ENCODE results near the gene ZNF92.
A peak's percentile ranks its signal among the peaks of the same experiment; 100 is the strongest.
"Not testable (repeated sequence)": the region's sequence is repeated elsewhere in the genome, so short reads cannot be mapped to it uniquely, and the experiment has no call there.

ZNF92 gene

DNA sequence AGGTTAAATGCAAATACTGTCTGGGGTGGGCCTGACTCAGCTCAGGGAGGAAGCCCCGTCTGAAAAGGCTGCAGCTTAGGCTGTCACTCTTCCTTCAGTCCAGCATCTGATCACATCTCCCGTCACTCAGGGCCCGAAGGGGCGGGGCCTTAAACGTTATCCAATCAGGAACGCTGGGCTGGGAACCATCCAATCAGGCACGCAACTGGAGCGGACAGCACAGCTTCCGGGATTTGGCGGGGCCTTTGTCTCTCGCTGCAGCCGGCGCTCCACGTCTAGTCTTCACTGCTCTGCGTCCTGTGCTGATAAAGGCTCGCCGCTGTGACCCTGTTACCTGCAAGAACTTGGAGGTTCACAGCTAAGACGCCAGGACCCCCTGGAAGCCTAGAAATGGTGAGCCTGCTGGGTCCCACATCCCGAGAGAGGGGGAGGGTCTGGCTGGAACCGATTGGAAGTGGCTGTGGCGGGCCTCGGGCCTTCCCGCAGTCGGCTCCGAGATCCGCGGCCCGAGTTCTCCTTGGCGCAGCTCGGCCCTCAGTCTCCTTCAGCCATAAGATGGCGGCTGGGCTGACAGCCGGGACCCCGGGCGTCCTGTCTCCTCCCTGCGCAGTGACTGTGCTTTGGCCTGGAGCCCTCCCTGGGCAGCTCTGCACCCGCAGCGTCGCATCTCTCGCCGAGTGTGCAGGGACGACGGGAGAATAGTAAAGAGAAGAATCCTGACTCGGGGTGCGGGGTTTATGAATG, at the start of gene ZNF92:
TSS of gene ZNF92 (plus strand) at position 248 of the 744 bp plus-strand sequence. CDS start at position 391, 143 bp downstream.
- peak; percentile 97 for DNase-seq

DNA sequence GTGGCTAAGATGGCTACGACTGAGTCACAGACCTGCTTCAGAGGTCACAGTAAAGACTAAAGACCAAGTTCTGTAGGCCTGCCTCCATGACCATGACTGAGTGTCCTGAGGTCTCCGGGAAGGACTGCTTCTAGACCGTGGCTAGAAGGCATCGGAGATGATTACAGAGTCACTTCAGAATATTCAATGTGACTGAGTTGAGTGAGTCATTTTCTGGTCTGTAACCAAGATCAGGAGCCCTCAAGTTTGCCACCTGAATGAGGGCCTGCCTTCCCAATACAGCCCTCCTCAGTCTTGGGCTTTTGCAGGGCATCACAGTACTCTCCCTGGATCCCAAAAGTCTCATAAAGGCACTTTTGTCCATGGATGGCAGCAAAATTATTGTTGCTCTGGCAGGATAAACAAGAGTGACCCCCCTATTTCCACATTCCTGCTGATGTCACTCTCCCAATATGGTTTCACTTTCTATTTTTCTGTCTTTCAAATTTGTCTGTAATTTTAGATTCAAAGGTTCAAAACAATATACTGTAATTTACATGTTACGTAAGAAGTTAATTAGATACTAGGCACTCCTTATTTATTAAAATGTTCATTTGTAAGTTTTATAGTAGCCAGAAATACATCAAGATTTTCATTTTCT, 47.7 kb upstream of the ZNF92 start:
- DNase-seq = no peak

DNA sequence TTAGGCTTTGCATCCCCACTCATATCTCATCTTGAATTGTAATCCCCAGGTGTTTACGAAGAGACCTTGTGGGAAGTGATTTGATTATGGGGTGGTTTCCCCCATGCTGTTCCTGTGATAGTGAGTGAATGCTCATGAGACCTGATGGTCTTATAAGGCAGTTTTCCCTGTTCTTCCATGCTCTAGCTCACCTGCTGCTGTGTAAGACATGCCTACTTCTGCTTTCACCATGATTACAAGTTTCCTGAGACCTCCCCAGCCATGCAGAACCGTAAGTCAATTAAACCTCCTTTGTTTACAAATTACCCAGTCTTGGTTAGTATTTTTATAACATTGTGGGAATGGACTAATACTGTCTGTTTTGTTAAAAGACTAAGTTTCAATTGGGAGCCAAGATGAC, 35.3 kb upstream of the ZNF92 start:
- DNase-seq = no peak

DNA sequence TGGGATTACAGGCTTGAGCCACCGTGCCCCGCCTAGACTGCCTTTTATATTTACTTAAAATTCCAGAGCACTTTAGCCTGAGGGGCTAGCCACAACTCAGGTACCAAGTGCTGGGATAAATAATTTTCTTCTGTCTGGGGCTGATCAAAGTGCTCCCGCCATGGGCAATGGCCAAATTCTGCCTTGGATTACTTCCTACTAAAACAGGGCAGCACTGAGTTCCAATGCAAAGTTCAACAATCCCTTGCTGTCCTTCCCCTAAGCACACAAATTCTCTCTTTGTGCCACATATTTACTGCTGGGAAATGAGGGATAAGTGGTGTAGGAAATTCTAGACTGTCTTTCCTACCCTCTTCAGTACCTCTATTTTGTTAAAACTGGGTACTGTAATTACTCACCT, 34.4 kb upstream of the ZNF92 start:
- DNase-seq = no peak

DNA sequence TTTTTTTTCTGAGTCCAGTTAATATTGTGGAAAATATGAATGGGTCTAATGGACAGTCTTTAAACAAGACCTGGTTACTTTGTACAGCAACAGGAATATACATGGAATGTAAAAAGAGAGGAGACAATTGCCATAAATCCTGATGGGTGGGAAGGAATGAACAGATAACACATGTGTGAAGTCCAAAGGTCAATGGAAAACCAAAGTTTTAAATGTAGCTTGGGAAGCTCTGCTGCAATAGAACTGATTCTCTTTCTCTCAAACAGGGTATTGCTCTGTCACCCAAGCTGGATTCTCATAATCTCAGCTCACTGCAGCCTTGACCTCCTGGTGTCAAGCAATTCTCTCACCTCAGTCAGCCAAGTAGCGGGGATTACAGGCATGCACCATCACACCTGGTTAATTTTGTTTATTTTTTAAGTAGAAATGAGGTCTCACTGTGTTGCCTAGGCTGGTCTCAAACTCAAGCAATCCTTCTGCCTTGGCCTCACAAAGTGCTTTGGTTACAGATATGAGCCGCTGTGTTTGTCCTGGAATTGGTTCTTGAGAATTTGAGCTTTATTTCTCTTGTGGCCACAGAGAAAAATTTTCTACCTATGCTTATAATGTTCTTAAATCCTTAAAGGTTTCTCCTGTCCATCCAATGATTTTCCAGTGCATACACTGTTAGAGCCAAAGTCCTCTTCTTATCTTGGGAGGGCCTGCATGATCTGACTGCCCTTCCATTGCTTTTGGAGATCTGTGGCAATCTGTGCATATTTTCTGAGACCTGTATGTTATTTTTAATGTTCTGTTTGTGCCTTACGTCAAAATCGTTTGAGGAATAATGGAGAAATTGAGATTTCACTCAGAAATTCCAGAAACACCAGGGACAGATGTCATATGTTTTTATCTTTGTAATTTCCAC, 30.7 kb upstream of the ZNF92 start:
- no peak for DNase-seq

DNA sequence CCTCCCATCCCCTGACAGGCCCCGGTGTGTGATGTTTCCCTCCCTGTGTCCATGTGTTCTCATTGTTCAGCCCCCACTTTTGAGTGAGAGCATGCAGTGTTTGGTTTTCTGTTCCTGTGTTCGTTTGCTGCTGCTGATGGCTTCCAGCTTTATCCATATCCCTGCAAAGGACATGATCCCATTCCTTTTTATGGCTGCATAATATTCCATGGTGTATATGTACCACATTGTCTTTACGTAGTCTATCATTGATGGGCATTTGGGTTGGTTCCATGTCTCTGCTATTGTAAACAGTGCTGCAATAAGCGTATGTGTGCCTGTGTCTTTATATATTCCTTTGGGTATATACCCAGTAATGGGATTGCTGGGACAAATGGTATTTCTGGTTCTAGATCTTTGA, 29.1 kb upstream of the ZNF92 start:
- not testable (repeated sequence) for DNase-seq

DNA sequence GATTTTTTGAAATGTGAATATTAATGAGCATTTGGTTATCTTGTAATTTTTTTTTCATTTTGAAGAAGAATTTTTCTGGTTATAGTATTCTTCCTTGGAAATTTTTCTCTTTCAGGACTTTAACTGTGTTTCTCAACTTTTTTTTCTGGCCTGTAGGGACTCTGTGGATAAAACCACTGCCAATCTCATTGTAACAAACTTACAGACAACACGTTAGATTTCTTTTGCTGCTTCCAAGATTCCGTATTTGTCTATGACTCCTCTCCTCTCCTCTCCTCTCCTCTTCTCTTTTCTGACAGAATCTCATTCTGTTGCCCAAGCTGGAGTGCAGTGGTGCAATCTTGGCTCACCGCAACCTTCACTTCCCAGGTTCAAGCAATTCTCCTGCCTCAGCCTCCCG, 19.4 kb upstream of the ZNF92 start:
- DNase-seq = no peak

DNA sequence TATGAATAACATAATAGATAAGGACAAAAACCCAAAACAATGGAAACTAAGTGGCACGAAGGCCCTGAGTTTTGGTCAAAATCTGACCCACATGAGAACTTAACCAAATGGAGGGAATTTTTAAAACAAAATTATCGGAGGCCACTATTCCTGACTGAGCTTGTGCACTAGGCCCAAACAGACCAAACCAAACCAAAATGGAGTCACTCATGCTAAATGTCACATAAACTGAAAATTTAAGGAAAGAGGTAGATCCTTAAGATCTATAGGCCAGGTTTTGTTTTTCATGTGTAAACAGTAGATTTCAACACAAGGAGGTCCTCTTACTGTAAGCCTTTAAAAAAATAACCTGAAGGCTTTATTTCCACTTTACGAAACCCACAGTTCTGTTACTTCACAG, 3.8 kb upstream of the ZNF92 start:
- DNase-seq = no peak

DNA sequence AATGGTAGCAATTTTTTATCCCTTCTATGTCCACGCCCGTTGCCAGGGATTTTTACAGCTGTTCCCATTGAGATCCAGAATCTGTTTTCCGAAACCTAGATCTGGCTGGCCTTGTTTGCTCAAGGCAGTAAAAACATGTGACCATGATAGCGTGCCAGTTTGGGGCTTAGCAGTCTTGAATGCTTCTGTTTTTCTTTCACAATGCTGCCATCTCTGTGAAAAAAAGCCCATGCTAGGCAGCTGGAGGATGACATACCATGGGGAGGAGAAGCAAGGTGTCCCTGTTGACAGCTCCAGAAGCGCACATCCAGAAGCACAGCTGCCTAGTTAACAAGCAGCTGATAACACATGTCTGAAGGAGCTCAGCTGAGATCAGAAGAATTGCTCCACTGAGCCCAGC, 2.2 kb upstream of the ZNF92 start:
- DNase-seq = no peak

DNA sequence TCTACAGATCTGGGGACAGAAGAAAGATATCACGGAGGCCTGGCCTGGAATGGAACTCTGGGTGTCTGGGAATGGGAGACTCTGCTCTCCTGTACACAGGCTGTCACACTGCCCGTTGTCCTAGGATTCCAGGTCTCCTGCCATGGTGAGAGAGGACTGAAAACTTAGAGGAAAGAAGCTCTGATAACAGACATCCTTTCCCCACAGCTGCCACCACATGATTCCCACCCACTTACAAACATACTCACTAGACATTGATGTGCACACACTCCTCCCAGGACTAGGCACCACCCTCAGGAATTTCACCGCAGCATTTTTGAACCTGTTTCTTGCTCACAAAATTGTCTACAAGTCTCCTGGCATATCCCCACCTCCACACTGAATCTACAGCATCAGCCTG, 5.7 kb downstream of the ZNF92 start:
- DNase-seq = no peak

DNA sequence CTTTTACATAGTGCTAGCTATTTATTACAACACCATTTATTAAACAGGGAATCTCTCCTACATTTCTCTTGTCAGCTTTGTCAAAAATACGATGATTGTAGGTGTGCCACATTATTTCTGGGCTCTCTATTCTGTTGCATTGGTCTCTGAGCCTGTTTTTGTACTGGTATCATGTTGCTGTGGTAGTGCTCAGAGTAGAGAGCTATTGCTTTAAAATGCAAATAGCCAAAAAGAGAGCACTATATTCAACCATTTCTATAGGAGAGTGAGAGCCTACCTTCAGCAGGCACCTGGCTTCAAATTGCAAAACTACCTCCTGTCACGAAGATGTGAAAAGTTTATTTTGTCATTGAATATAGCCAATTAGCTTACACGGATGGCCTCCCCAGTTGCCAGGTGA, 8.1 kb downstream of the ZNF92 start:
- DNase-seq = no peak

DNA sequence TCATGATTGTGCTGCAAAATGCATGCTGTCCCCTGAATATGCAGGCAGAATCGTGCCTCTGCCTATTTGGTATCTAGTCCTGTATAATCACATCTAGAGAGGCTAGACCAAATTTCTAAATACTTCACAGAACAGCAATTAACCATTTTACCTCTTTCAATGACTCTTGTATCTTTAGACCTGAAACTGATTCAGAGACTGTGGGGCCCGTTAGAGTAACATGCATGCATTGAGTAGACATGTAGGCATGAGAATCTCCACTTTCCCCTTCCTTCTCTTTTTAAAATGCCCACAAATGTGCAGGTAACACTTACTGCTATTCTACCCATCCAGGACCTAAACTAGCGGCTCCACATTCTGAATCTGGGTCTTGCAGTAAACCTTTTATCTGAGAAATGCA, 8.8 kb downstream of the ZNF92 start:
- no peak for DNase-seq

DNA sequence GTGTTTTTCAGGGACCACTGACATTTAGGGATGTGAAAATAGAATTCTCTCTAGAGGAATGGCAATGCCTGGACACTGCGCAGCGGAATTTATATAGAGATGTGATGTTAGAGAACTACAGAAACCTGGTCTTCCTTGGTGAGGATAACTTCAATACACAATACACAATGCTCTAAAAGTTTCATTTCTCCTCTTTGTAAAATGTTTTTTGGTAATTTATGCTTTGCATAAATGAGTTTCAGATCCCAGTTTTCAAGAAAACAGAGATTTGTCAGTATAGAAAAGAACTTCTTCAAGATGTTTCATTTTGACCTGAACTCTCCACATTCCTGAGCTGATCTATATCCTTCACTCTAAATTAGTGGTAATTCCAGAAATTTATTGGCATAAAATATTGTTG, 14.2 kb downstream of the ZNF92 start:
- no peak for DNase-seq

DNA sequence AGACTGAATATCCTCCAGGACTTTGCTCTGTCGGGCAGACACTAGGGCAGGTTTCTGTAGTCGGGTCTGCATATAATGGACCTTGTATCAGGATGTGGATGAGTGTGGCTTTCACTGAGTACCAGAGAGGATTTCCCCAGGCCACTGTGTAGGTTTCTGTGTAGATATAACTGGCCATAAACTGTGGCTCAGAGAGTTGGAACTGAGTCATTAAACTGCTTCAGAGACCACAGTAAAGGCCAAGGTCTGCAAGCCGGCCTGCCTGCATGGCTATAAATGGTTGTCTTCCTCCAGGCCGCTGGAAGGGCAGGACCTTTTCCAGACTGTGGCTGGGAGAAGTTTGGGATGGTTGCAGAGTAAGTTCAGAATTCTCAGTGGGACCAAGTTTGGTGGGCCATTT, 16.9 kb downstream of the ZNF92 start:
- DNase-seq = no peak

DNA sequence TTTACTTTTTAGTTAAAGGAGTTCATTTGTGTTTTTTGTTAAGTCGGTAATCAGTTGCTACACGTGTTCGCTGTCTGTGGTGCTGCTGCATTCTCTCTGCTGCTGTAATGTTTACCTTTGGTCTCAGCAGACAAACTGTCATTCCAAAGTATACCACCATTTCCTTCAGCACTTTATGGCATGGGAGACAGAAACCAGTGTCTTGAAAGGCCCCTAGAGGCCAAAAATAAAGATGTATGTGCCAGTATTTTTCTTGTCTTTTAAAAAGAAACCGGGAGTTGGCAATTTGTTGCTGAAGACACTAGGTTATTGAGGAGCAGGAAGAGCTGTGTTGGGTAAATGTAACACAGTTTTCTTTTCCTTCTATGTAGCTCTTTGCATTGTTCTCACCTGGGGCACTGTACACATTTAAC, 24.1 kb downstream of the ZNF92 start:
- no peak for DNase-seq

DNA sequence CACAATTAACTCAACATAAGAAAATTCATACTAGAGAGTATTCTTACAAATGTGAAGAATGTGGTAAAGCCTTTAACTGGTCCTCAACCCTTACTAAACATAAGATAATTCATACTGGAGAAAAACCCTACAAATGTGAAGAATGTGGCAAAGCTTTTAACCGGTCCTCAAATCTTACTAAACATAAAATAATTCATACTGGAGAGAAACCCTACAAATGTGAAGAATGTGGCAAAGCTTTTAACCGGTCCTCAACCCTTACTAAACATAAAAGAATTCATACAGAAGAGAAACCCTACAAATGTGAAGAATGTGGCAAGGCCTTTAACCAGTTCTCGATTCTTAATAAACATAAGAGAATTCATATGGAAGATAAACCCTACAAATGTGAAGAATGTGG, 25.0 kb downstream of the ZNF92 start:
- not testable (repeated sequence) for DNase-seq

DNA sequence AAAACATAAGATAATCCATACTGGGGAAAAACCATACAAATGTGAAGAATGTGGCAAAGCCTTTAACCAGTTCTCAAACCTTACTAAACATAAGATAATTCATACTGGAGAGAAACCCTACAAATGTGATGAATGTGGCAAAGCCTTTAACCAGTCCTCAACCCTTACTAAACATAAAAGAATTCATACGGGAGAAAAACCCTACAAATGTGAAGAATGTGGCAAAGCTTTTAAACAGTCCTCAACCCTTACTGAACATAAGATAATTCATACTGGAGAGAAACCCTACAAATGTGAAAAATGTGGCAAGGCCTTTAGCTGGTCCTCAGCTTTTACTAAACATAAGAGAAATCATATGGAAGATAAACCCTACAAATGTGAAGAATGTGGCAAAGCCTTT, 25.4 kb downstream of the ZNF92 start:
- DNase-seq = not testable (repeated sequence)

DNA sequence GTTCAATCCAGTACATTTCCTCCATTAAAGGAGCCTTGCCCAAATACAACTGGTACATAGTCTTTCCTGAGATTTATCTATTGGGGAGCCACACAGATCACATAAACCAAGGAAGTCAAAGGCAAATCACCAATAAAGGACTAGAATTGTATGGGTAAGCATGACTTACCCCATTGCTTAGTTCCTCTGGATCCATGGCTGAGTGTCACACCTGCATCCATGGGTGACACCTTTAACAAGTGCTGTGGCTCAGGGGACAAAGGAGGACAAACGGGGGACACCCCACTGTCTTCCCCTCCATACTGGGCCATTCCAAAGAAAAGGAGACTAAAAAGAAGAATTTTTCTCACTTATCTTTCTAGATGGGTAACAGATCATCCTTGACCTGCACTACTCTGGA, 30.4 kb downstream of the ZNF92 start:
- DNase-seq = no peak

DNA sequence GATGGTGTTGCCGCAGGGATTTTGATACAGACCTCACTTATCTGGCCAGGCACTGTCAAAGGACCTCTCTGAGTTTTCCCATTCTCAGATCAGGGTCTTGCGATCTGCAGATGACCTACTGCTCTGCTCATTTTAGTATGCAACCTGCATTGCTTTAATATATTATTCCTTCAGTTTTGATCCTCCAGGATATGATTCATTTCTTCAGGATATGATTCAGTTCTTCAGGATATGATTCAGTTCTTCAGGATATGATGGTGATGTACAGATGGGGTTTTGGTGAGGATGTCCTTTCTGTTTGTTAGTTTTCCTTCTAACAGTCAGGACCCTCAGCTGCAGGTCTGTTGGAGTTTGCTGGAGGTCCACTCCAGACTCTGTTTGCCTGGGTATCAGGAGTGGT, 33.1 kb downstream of the ZNF92 start:
- not testable (repeated sequence) for DNase-seq

DNA sequence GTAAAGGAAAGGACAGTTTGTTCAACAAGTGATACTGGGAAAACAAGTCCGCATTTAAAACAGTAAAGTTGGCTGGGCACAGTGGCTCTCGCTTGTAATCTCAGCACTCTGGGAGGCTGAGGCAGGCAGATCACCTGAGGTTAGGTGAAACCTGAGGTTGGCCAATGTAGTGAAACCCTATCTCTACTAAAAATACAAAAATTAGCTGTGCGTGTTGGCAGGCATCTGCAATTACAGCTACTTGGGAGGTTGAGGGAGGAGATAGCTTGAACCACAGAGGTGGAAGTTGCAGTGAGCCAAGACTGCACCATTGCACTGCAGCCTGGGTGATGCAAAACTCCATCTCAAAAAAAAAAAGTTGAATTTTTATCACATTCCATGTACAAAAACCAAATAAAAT, 35.7 kb downstream of the ZNF92 start:
- no peak for DNase-seq

DNA sequence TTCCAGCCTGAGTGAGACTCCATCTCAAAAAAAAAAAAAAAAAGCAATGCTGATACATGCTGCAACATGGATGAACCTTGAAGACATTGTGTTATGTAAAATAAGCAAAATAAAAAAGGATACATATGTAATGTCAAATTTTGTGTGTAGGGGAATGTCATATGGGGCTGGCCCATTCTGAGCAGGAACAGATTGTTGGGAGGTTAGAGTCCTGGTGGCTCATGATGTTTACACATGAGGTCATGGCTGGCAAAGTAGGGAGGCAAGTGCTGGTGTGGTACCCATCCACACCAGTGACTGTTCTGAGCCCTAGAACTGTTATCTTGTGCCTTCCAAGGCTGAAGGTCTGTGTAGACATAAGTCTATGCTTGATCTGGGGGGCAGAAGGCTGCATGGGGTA, 37.6 kb downstream of the ZNF92 start:
- no peak for DNase-seq

DNA sequence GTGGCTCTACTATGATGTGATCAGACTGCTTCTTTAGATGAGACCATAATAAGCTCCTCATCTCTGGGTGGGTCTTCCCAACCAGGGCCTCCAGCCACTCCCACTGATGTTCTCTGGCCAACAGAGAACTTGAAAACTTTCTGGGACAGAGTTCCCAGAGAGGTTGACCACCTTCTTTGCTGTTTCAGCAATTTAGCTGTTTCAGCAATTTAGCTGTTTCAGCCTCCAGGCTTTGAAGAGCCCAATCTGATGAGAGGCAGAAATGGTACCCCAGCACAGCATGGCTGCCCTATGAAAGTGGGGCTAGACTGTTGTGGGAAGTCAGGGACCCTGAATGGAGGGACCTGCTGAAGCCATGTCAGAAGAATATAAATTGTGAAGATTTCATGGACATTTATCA, 49.0 kb downstream of the ZNF92 start:
- no peak for DNase-seq

DNA sequence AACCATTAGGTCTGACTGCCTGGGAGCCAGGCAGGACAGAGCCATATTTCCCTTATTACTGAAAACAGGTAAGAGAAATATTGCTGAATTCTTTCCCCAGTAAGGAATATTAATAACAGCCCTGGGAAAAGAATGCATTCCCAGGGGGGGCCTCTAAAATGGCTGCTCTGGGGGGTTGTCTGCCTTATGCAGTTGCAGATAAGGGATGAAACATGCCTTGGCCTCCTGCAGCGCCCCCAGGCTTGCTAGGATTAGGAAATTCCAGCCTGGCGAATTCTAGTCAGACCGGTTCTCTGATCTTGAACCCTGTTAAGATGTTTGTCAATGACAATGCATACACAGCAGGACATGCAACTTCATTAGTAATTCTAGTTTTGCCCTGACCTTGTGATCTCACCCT, 49.6 kb downstream of the ZNF92 start:
- DNase-seq = not testable (repeated sequence)

Data from CD4-positive, alpha-beta T cell treated with Interleukin-10 for 1 hour (primary cell).